ENCODE data around the gene AFF1.

DNA sequence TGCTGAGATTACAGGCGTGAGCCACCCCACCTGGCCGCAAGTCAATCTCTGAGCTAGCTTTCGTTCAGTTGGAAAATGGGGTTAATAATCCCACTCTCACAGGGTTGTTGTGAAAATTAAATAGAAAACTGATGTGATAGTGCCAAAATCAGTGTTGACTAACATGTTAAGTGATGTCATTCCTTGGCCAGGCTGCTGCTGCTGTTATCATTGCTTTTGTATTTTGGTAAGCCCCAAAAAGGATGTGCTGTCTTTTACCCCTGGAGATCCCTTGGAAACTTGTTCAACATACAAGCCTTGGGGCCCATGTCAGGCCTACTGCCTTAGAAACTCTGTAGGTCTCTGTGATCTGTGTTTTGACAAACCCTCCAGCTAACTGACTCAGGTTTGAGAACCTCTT lies 106.3 kb downstream of the AFF1 start:
- TF ChIP-seq, protein P1, sequence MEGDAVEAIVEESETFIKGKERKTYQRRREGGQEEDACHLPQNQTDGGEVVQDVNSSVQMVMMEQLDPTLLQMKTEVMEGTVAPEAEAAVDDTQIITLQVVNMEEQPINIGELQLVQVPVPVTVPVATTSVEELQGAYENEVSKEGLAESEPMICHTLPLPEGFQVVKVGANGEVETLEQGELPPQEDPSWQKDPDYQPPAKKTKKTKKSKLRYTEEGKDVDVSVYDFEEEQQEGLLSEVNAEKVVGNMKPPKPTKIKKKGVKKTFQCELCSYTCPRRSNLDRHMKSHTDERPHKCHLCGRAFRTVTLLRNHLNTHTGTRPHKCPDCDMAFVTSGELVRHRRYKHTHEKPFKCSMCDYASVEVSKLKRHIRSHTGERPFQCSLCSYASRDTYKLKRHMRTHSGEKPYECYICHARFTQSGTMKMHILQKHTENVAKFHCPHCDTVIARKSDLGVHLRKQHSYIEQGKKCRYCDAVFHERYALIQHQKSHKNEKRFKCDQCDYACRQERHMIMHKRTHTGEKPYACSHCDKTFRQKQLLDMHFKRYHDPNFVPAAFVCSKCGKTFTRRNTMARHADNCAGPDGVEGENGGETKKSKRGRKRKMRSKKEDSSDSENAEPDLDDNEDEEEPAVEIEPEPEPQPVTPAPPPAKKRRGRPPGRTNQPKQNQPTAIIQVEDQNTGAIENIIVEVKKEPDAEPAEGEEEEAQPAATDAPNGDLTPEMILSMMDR (conservative IDR thresholded peaks at IDR 0.05), result no peak
- TF ChIP-seq EZH2 (IDR thresholded peaks at IDR 0.05; ENCODE audit: low read depth), result no peak
